Nephron progenitor cell (in vitro differentiated cells): ENCODE results near the gene TXNDC12.
A peak's percentile ranks its signal among the peaks of the same experiment; 100 is the strongest.
"Not testable (repeated sequence)": the region's sequence is repeated elsewhere in the genome, so short reads cannot be mapped to it uniquely, and the experiment has no call there.

Experiments used
- DNase-seq: peaks from one replicate; pipeline ENCODE4 v3.0.0; 2021
- H3K27ac Mint-ChIP-seq: 2 replicates; pipeline ENCODE4 v1.8.0; 2021; ENCODE audit warnings: mild to moderate bottlenecking, moderate library complexity, mixed read lengths
- H3K27me3 Mint-ChIP-seq: 2 replicates; pipeline ENCODE4 v1.8.0; 2021; ENCODE audit warnings: mild to moderate bottlenecking, low read depth, mixed read lengths; ENCODE audit not compliant: poor library complexity
- H3K36me3 Mint-ChIP-seq: 2 replicates; pipeline ENCODE4 v1.8.0; 2021; ENCODE audit warnings: low read depth, mixed read lengths
- H3K4me1 Mint-ChIP-seq: 2 replicates; pipeline ENCODE4 v1.8.0; 2021; ENCODE audit warnings: mixed read lengths
- H3K4me3 Mint-ChIP-seq: 2 replicates; pipeline ENCODE4 v1.8.0; 2021; ENCODE audit warnings: mild to moderate bottlenecking, moderate library complexity, mixed read lengths
- H3K9me3 Mint-ChIP-seq: 2 replicates; pipeline ENCODE4 v1.8.0; 2021; ENCODE audit warnings: mild to moderate bottlenecking, moderate library complexity, mixed read lengths
- CTCF ChIP-seq: fragments of 200-600 bp; sonication (generic); IDR thresholded peaks from 2 replicates; pipeline ENCODE4 v1.5.0; 2021; ENCODE audit warnings: antibody characterized with exemption

TXNDC12 gene

GRCh38 chr1:52055866-52056162, 823 bp upstream of the TXNDC12 start:
- Mint-ChIP-seq H3K9me3 (no peaks in the 10 kb centered on the region), H3K36me3 (peaks cover 37% of the 10 kb centered on the region), H3K4me1 (peaks cover 52% of the 10 kb centered on the region), H3K27me3 (peaks cover 3% of the 10 kb centered on the region), H3K27ac (peak overlapping the region; percentile 84), H3K4me3 (peak overlapping the region; percentile 97)
- no peak for TF ChIP-seq CTCF
- no peak for DNase-seq

- peaks cover 52% of the 10 kb centered on the region for H3K4me1 Mint-ChIP-seq
- peak overlapping the region; percentile 97 for H3K4me3 Mint-ChIP-seq
- H3K36me3 Mint-ChIP-seq: peaks cover 25% of the 10 kb centered on the region
- H3K27me3 Mint-ChIP-seq: peaks cover 3% of the 10 kb centered on the region
- no peak for TF ChIP-seq CTCF
- peak overlapping the region; percentile 84 for H3K27ac Mint-ChIP-seq
- no peaks in the 10 kb centered on the region for H3K9me3 Mint-ChIP-seq
- DNase-seq: no peak
These were observed 410 bp downstream of the TXNDC12 start for GRCh38 chr1:52054496-52055065.

- TF ChIP-seq CTCF: no peak
- peaks cover 47% of the 10 kb centered on the region for H3K4me1 Mint-ChIP-seq
- no peaks in the 10 kb centered on the region for H3K9me3 Mint-ChIP-seq
- H3K27me3 Mint-ChIP-seq: peaks cover 3% of the 10 kb centered on the region
- peak overlapping the region; percentile 97 for H3K4me3 Mint-ChIP-seq
- H3K36me3 Mint-ChIP-seq: peaks cover 19% of the 10 kb centered on the region
- H3K27ac Mint-ChIP-seq: no peak overlapping the region
- DNase-seq: no peak
These were observed 1.1 kb downstream of the TXNDC12 start for GRCh38 chr1:52053862-52054261.

GRCh38 chr1:52049337-52049736, 5.7 kb downstream of the TXNDC12 start:
- H3K36me3 Mint-ChIP-seq: peaks cover 45% of the 10 kb centered on the region
- H3K9me3 Mint-ChIP-seq, DNase-seq, H3K27me3 Mint-ChIP-seq, H3K27ac Mint-ChIP-seq, H3K4me3 Mint-ChIP-seq: not testable (repeated sequence)
- H3K4me1 Mint-ChIP-seq: peaks cover 23% of the 10 kb centered on the region

- DNase-seq, H3K4me3 Mint-ChIP-seq, H3K9me3 Mint-ChIP-seq, H3K27me3 Mint-ChIP-seq, H3K27ac Mint-ChIP-seq, H3K4me1 Mint-ChIP-seq: not testable (repeated sequence)
- peaks cover 37% of the 10 kb centered on the region for H3K36me3 Mint-ChIP-seq
These were observed 9.3 kb downstream of the TXNDC12 start for GRCh38 chr1:52045666-52046195.

GRCh38 chr1:52045236-52045635, 9.8 kb downstream of the TXNDC12 start:
- Mint-ChIP-seq H3K4me1 (no peaks in the 10 kb centered on the region), H3K36me3 (peaks cover 37% of the 10 kb centered on the region), H3K27ac (no peak overlapping the region), H3K4me3 (no peak overlapping the region), H3K9me3 (no peaks in the 10 kb centered on the region), H3K27me3 (no peaks in the 10 kb centered on the region)
- no peak for DNase-seq
- TF ChIP-seq CTCF: no peak

- DNase-seq: no peak
These were observed 13.3 kb downstream of the TXNDC12 start for GRCh38 chr1:52041551-52042185.

More at GRCh38 chr1:52041551-52042185, 13.3 kb downstream of the TXNDC12 start:
- Mint-ChIP-seq H3K9me3 (no peaks in the 10 kb centered on the region), H3K4me1 (no peaks in the 10 kb centered on the region), H3K27ac (no peak overlapping the region), H3K4me3 (no peak overlapping the region), H3K36me3 (peaks cover 32% of the 10 kb centered on the region), H3K27me3 (no peaks in the 10 kb centered on the region)
- no peak for TF ChIP-seq CTCF
